GM18951 (cell line): ENCODE data around the gene RAD51B.
"Not testable (repeated sequence)": the region's sequence is repeated elsewhere in the genome, so short reads cannot be mapped to it uniquely, and the experiment has no call there.

Experiments
- POLR2A ChIP-seq: IDR thresholded peaks from 4 replicates; pipeline ENCODE4 v1.6.1; 2011; ENCODE audit warnings: mild to moderate bottlenecking; ENCODE audit not compliant: insufficient read length, insufficient read depth; ENCODE audit errors: extremely low read depth
- in situ Hi-C: fragments of 300-500 bp; cut with MboI; formaldehyde crosslinking; loops from one replicate; pipeline ENCODE4 v1.12.0; 2022; ENCODE audit warnings: low sequenced_read_pairs, mixed read lengths, inconsistent platforms; ENCODE audit not compliant: unreplicated experiment

RAD51B gene

DNA sequence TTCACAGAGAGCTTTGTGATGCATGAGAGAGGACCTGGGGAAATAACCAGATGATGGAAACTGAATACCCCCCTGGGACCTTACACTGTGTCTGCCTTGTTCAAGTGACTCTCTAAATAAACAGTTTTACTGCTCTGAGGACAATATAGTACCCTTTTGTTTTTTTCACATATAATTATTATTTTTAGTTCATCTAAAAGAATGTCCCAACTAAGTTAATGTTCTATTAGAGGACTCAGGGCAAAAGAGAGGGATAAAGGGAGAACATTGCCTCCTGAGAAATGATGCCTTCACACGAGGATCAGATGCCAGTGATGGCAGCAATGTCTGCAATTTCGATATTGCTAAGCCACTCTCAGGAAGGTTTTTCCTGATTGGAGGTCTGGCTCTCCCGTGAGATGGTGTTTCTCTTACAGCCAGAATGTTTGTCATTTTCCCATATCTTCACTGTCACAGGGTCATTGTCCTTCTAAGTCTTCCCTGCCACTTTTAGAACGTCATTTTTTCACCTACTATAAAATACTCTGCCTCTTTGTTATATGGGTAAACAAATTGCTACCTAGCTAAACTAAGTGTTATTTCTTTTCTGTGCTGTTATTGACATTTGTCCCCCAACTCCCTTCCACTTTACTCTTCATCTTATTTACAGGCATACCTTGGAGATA lies 201.6 kb downstream of the RAD51B start:
- TF ChIP-seq POLR2A: no peak
- in situ Hi-C loops: no loop called here

- TF ChIP-seq POLR2A: no peak
- in situ Hi-C loops: no loop called here
These were observed 207.7 kb downstream of the RAD51B start for GRCh38 chr14:68027276-68027675.

- TF ChIP-seq POLR2A: no peak
- in situ Hi-C loops: no loop called here
These were observed 208.5 kb downstream of the RAD51B start for GRCh38 chr14:68028075-68028474.

DNA sequence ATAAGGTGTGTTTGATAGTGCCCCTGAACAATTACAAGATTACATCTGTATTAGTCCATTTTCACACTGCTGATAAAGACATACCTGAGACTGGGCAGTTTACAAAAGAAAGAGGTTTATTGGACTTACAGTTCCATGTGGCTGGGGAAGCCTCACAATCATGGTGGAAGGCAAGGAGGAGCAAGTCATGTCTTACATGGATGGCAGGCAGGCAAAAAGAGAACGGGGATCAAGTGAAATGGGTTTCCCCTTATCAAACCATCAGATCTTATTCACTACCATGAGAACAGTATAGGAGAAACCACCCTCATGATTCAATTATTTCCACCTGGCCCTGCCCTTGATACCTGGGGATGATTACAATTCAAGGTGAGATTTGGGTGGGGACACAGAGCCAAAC lies 211.4 kb downstream of the RAD51B start:
- in situ Hi-C loops: not testable (repeated sequence)

- no peak for TF ChIP-seq POLR2A
- in situ Hi-C loops: no loop called here
These were observed 212.6 kb downstream of the RAD51B start for GRCh38 chr14:68032154-68032553.

DNA sequence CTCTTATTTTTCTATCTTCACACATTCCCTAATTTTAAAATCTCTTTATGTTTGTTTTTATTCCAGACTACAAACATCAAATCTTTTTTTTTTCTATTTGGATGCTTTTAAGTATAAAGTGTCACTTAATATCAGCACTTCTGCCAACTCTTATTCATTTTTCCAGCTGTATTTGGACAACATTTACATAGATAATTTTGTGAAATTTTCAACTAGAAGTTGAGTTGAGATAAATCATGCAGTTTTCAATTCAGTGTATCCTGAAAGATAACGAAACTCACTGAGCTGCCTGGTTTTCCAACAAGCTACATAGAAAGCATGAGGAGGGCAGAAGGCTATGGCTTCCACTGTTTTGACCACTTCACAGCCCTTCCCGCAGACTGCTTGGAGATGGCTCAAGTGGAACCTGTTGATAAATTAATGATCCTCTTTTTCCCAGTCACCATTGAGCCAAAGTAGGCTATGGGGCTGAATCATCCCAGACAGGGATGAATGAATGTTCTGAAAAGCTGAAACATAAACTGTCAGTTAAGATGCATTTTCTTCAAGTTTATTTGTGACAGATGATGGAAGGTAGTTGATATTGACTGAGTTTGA lies 213.9 kb downstream of the RAD51B start:
- in situ Hi-C loops: no loop called here
- TF ChIP-seq POLR2A: no peak

DNA sequence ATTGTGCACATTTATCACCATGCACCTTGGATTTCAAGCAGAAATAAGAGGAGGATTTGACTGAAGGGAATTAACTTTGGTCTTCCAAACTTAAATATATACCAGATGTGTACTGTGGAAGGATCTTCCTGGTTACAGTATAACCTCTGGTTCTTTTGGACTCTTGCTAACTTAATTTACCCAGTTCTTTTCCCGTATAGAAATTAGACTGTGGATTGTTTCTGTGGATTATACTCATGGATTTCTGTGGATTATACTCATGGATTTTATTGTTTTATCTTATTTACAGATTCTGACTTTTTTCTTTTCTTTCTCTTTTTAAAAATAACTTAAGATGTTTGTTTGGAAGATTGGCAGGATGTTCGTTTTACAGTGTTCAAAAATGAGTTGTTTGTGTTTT lies 215.3 kb downstream of the RAD51B start:
- no peak for TF ChIP-seq POLR2A
- in situ Hi-C loops: no loop called here

DNA sequence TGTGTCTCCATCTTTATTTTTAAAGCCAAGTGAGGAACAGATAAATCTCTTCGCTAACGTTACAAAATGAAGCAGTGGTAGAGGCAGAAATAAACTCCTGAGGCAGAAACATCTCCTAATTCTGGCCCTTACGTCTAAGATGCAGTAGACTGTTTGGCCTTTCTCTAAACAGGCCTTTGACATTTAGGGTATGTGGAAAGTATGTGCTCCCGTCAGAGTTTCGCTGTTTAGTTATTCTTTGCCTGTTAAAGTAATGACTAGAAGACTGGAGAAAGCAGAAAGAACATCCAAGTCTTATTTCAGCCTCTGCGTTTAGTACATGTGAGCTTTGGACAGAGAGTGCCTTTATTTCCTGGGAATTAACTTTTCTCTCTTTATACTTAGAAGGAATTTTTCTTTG lies 216.6 kb downstream of the RAD51B start:
- in situ Hi-C loops: no loop called here
- no peak for TF ChIP-seq POLR2A

GRCh38 chr14:68039593-68039992 lies 220.0 kb downstream of the RAD51B start:
- in situ Hi-C loops: no loop called here

DNA sequence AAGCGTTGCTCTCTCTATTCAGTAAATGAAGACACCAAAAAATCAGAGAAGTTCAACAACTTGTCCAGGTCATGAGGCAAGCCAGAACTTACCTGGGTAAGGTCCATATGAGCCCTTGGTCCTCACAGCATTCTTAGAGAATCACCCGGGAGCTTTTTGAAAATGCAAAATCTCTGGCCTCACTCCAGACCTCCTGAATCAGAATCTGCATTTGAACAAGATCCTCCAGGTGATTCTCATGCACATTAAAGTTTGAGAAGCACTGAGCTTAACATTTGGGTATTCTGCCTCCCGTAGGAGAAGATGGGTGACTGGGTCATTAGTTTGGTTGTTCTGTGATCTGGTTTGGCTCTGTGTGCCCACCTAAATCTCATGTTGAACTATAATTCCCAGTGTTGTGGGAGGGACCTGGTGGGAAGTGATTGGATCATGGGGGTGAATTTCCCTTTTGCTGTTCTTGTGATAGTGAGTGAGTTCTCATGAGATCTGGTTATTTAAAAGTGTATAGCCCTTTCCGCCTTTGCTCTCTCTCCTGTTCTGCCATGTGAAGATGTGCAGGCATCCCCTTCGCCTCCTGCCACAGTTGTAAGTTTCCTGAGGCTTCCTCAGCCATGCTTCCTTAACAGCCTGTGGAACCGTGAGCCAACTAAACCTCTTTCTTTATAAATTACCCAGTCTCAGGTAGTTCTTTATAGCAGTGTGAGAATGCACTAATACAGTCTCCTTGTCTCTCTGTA lies 221.2 kb downstream of the RAD51B start:
- in situ Hi-C loops: no loop called here
- TF ChIP-seq POLR2A: no peak

More at GRCh38 chr14:68039593-68039992, 220.0 kb downstream of the RAD51B start:
- no peak for TF ChIP-seq POLR2A

- in situ Hi-C loops: no loop called here
- TF ChIP-seq POLR2A: no peak
These were observed 222.3 kb downstream of the RAD51B start for GRCh38 chr14:68041876-68042354.

- no peak for TF ChIP-seq POLR2A
- in situ Hi-C loops: no loop called here
These were observed 223.1 kb downstream of the RAD51B start for GRCh38 chr14:68042586-68043210.

GRCh38 chr14:68043752-68044151 lies 224.2 kb downstream of the RAD51B start:
- in situ Hi-C loops: no loop called here
- no peak for TF ChIP-seq POLR2A
